Stimulated activated CD4-positive, alpha-beta T cell treated with anti-CD3 and anti-CD28 coated beads, TNF-alpha, amount 100 ng/mL, for 48 hours (primary cell): ENCODE data around the gene ABLIM2.

ENCODE experiments used
- DNase-seq, 3 donors: peaks; one replicate each; pipeline ENCODE4 v3.0.0-alpha.2; 2020; ENCODE audit warnings: low read depth in 3 of 3

ABLIM2 gene

DNA sequence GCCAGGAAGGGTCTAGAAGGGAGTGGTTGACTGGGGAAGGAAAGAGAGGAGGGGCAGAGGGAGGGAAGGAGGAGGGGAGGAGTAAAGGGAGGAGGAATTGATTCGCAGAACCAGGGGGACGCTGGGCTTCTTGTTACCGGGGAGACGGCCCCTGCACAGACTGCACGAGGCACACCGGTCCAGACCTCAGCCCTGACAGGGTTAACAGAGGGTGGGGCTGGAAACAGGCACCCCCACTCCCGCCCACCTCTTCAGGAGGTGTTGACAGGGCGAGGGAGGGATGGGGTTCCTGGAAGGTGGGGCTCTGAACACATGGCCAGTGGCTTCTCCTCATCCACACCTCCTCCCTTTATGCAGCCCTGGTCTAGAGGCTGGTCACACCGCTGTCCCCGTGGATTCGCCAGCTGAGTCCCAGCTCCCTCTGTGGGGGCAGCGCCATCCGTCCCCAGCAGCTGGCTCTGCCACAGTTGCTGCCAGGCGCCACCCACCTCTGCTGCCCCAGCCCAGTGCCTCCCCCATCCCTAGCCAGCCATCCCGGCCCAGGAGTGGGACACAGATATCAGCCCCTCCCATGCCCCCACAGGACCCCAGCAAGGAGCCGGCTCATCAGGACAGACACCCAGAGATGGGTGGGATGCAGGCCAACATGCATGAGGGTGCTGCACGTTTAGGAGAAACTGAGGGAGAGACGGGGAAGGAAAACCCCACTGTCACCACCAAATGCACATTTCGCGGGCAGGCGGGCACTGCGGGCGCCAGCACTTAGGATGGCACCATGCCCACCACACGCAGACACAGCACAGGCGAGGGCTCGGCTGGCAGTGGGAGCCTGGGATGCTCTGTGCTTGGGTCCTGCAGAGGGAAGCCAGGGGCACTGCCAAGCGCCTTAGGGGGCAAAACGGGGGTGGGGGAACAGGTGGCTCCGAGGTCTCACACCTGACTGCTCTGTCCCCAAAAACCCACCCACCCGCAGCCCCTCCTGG lies 87.6 kb downstream of the ABLIM2 start:
- DNase-seq, result no peak

DNA sequence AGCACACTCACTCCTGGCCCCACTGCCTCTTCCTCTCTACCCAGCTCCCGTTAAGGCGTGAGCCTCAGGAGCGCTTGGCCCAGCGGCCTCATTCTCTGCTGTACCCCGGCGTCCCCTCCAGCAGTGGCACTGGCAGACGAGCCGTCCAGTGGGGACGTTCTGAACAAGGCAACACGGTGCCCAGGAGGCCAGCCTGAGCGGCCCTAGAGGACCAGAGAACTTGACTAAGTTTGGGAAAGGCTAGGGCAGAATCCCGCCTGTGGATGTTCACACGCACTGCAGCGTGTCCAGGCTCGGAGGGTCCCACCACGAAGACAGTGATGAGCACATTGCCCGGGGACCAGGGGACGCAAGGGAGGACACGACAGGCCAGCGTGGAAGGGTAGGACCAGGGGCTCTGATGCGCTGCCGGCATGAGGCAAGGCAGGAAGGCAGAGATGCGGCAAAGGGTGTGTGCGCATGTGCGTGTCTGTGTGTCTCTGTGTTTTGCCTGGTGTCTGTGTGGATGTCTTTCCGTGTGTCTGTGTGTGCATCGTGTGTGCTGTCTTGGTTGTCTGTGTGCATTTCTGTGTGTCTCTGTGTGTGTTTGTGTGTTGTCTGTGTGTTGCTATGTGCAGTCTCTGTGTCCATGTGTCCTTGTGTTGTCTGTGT lies 89.4 kb downstream of the ABLIM2 start:
- no peak for DNase-seq

DNA sequence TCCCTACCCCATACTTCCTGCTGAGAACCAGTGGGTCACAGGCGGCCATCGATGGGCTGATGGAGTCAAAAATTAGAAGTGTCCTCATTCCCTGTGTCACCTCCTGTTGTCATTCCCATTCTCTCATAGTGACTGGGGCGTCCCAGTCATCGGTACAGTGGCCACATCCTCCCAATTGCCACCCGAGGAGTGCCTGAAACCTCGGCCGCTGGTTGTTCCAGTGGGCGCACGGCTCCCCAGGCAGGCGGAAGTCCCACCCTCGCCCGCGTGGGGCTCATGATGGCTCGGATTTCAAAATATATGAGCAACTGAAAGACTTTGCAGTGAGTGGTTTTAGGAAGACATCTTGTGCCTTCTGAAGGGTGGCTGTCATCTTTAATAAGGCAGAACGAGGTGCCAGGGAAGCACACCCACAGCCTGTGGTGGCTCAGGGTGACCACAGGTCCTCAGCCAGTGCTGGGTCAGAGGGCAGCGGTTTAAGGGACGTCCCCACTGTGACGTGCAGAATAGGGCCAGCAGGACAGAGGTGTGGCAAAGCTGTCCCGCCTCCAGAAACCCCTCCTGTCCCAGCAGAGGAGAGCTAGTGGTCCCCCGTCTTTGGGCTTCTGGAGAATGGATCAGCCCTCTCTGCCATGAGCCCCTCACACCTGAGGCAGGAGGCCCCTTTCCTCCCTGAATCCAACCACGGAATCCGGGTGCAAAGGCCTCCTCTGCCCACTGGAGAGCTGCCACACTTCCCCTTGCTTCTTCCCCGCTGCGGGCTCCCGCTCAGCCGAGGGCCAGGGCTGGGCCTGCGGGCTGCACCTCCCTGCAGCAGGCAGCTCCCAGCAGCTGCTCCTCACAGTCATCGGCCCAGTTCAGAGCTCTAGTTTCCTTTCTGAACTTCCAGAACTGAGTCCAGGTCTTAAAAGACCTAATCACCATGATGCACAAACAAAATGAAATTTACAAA lies 90.4 kb downstream of the ABLIM2 start:
- no peak for DNase-seq

DNA sequence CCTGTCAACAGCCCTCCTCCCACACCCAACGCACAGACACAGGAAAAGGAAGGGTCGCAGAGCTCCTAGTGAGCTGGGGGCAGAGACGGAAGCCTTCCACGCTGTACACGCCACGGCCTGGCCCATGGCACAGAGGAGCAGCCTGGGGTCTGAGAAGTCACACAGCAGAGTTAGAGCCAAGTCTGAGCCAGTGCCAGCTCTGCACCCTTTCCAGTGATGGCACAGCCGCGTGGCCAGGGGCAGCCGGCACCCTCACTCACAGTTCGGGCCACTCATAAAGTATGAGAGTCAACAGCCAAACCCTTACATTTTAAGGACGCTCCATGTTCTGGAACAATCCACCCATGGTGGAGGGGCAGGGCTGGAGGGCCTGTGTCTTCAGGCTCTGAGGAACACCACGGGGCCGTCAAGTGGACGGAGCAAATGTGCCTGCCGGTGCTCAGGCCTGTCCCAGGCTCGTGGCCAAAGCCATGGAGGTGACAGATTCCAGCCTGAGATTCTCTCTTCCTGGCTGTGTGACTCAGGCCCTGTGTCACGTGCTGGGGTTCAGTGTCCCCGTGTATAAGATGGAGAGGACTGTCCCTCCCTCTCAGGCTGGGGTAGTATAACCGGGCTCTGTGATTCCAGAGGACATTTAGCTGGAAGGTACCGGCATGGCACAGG lies 91.2 kb downstream of the ABLIM2 start:
- DNase-seq, result no peak

DNA sequence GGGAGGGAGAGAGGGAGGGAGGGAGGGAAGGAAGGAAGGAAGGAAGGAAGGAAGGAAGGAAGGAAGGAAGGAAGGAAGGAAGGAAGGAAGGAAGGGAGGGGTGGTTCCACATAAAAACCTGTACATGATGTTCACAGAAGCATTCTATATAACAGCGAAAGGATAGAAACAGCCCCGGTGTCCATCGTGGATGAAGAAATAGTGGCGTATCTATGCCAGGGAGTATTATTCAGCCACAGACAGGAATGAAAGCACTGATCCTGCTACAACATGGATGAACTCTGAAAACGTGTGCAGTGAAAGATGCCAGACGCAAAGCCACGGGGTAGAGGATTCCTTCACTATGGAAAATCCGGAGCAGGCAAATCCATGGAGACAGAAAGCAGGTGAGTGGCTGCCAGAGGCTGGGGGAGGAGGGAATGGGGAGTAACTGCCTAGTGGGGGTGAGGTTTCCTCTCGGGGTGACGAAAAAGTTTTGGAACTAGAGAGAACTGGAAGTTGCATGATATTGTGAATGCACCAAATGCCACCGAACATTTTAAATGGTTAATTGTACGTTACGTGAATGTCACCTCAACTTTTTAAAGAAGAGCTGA lies 92.2 kb downstream of the ABLIM2 start:
- no peak for DNase-seq

DNA sequence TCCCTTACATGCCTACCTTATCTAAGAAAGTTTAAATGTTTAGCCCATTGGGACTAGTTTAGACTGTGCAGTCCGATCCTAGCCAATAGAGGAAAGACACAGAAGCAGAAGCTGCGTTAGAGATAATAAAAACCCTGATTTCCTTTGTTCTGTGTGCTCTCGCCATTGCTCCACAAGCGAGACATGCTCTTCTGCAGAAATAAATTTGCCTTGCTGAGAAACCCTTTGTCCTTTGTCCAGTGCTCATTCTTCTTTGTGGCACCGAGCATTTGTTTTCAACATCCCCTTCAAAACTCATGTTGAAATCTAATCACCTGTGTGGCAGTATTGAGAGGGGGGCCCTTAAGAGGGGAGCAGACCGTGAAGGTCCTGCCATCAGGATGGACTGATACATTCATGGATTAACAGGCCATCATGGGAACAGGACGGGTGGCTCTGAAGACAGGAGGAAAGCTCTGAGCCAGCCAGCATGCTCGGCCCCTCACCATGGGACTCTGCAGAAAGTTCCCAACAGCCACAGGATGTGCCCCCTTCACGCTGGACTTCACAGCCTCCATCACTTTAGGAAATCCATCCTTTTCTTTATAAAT lies 94.5 kb downstream of the ABLIM2 start:
- DNase-seq, result no peak

DNA sequence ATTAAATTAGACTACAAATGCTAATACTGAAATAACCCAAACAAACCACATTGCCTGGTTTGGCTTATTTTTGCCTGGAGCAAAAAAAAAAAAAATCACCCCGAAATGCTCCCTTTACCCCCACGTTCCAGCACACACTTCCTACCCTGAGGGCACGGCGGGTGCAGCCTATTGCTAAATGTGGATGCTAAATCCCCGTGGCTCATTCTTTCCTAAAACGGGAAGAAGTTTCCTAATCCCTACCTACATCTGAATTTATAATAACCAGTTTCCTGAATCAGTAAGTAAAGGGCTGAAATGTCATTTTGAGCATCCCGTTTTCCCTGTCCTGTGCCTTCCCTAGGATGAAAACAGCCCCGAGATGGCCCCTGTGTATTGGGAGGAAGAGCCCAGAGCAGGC lies 97.0 kb downstream of the ABLIM2 start:
- DNase-seq, result no peak

DNA sequence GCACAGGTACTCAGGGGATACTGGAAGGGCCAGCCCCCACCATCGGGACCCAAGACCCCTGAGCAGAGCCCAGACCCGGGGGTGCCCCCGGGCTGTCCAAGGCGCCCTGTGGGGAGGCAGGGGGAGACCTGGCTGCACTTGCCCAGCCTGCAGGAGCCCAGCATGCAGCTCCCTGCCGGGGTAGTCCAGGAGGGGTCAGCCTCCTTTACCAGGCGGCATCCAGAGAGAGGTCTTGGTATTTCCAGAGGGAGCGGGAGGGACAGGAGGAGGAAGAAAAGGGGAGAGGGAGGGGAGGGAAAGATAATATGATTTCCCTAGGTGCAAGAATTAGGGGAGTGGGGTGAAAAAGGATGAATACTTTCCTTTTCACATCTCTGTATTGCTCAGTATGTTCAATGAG lies 97.5 kb downstream of the ABLIM2 start:
- DNase-seq, result no peak

DNA sequence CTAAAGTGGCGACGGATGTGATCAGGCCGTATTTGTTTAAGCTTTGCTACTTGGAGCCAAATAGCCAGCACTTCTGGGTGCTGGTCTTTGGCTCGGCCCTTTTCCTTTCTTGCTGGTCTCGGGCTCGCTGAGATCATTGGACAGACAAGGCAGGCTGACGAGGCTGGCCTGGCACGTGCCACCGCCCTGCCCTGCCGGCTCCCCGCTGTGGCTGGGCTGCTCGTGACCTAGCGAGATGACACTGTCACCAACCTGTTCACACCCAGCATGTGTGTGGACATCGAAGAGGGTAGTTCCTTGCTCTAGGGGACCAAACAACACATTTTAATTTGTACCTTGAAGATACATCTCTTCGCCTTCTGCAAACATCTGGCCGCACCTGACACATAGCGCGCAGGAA lies 98.0 kb downstream of the ABLIM2 start:
- DNase-seq, result no peak

DNA sequence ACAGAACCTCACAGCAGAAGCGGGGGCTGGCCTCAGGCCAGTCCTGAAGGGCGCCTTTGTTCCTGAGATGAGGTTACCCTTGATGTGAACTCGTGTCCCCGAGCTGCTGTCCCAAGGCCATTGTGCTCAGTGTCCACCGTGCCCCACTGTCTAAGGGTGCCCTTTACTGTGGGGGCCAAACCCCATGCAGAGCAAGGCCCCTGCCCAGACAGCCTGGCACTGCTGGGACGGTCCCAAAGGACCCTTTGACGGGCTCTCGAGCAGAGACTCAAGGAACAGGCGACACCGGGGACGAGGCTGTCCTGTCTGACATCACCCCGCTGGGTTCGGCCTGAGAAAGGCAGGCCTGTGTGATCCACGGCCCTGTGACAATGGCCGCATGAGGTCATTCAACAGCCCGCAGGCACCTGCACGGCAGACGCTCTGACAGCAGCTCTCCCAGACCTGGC lies 100.6 kb downstream of the ABLIM2 start:
- no peak for DNase-seq

DNA sequence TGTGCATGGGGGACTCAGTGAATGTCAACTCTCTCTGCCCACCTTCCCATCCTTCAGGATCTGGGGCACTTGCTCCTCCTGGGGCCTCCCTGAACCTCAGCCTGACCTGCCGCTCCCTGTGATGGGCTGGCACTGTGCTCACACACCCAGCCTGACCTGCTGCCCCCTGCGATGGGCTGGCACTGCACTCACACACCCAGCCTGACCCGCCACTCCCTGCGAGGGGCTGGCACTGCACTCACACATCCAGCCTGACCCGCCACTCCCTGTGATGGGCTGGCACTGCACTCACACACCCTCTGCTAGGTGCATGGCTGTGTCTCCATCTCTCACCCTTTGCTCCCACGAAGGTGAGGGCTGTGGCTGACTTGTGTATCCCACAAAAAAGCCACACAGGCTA lies 103.4 kb downstream of the ABLIM2 start:
- no peak for DNase-seq

DNA sequence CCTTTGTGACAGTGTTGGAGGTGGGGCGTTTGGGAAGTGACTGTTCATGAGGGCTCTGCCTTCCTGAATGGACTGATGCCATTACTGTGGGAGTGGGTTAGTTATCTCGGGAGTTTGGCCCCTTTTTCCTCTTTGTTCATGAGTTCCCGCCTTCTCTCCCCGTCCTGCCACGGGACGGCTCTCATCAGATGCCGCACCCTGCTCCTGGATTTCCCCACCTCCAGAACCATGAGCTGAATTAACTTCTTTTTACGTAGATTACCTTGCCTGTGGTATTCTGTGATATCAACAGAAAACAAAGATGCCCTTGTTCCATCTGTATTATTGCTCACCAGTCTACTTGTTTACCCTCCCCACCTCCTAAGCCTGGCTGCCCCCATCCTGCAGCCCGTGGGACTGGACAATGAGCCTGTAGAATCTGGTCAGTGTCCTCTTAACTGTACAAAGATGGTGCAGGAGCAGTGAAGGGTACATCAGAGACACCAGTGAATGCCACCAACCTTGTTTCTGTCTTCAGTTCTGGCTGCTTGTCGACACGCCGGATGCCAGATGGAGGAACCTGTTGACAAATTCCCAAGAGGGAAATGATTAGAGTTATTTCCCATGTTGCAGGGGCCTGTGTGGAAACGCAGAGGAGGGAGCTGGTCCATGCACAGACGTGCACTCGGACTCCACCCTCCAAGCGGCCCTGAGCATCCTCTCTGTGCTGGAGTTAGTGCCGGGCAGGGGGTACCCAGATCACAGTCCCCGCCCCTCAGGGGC lies 104.7 kb downstream of the ABLIM2 start:
- DNase-seq, result no peak

DNA sequence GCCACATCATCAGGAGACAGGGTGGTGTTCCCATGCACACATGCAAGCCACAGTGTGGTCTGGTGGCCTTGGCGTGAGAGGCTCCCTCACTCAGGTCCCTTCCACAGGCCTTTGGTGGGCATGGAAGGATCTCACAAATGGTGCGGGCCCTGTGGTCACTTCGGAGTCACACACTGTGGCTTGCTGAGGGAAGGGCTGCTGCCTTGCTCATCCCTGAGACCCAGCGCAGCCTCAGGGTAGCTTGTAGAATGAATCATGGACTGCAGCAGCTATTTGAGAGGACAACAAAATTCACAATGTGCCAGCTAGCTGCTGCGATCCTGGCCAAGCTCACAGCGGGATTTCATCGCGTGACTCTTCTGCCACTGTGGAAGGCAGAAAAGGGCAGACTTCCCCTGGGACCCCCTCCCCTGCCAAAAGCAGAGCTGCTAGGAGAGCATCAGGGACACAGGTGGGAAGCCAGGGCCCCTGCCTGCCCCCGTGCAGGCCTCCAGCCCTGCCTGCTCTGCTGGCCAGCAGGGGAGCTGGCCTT lies 106.4 kb downstream of the ABLIM2 start:
- DNase-seq, result no peak

DNA sequence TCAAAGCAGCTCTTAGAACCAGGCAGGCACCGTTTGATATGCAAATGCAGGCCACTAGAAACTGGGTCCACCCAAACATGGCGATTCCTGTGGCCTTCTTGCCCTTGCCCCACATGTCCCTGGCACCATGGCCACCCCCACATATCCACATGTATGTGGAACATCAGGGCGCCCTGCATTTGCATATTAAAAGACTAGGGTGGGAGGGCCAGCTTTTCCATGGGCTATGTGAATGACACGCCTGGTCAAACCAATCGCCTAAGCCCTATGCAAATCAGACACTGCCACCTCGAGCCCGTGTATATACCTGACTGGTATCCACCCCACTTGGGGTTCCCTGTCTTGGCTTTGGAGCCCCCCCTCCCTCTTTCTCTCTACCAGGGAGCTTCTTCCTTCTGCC lies 107.0 kb downstream of the ABLIM2 start:
- DNase-seq, result no peak

DNA sequence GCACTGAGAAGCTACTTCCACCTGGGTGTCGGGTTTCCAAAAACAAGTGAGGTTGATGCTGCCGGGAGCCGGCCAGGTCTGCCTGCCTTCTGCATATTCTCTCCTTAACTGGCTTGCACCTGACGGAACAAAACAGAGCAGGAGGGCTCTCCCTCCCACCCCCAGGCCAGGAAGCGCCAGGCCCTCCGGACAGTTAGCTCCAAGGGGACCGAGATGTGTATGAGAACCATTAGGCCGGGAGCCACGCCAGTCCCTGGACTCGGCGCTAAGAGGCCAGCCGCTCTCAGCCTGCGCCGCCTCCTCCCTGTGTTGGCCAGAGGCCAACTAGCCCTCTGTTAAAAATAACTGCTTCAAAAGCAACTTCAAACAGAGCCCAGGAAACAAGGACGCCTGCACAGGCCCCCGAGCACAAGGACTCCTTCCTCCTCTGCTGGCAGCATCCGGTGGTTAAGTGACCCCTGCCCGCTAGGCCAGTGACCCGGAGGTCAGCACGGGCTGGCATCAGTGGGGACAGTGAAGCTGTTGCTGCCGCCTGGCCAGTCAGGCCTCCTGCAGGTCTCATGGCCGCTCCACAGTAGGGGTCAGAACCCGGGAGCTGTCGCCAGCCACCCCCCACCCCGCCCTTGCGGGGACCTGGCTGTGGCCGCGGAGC lies 107.9 kb downstream of the ABLIM2 start:
- DNase-seq, result no peak

DNA sequence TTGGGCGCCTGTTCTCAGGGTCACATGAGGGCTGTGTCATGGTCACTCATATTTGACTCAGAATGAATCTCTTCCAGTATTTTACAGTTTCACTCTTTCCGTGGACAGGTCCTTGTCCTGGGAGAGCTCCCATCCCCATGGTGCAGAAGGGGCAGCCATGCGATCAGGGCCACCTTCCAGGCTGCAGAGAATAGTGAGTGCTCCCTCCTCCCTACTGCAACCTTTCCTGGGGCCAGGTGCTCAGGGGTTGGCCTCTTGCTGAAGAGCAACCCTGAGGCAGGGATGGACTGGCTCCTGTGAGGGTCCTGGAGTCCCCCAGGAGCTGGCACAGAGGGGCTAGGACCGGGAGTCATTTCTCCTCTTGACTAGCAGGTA lies 108.4 kb downstream of the ABLIM2 start:
- DNase-seq, result no peak

DNA sequence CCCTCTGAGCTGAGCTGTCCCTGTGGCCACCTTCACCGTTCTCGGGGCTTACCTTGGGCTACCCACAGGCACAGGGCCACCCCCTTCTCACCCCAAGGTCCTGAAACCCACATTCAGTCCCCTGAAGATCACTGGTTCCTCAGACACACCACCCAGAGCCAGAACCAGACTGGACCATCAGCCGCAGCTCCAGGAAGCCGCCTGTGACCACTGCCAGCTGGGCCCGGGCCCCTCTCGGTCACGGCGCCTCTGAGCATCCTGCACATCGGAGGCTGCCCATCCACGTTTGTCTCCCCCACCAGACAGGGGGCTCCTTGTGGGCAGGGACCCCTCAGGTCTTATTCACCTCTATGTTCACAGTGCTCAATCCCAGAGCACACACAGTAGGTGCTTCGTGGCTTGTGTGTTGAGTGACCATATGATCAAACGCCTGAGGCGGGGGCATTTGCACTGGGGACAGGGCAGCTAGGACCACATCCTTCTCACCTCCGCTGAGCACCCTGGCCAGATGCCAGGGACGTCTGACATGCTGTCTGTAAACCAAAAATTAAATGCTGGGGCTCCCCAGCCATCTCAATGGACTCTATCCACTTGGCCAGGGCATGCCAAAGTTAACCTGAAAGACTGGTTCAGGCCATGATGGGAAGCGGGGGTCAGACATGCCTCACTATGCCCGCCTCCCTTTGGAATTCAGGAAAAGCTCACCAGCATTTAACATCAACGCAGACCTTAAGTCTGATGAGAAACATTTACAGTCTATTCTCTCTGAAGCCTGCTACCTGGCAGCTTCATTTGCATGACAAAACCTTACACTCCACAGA lies 109.5 kb downstream of the ABLIM2 start:
- DNase-seq, result no peak
